ENCODE measurements around the gene WWP2. TPM values are rescaled to one million over a fixed set of nuclear protein-coding genes. Genes with fewer than 3 reads are reported as not detected.

WWP2 gene
- total RNA-seq, 1 experiment from 2014 or later = 40.2 TPM

GRCh38 chr16:69812688-69813014 lies 50.5 kb downstream of the WWP2 start:
- Histone ChIP-seq H2BK12ac (ENCODE audit: insufficient read length, low read depth, low read length) (no peak overlapping the region), H3K14ac (ENCODE audit: insufficient read depth, low read length) (no peak overlapping the region), H3K79me1 (ENCODE audit: insufficient read depth, low read depth, low read length, poor library complexity, severe bottlenecking) (no peaks in the 10 kb centered on the region), H2BK120ac (ENCODE audit: low read depth, low read length, poor library complexity, severe bottlenecking) (no peak overlapping the region), H2BK5ac (ENCODE audit: insufficient read length, low read length) (no peak overlapping the region), H3K56ac (ENCODE audit: insufficient read length, low read depth, low read length) (no peak overlapping the region), H3K23ac (ENCODE audit: insufficient read length, low read depth, low read length) (no peak overlapping the region), H3K23me2 (ENCODE audit: insufficient read length, low read depth, low read length, poor library complexity, severe bottlenecking) (no peaks in the 10 kb centered on the region), H4K5ac (ENCODE audit: insufficient read length, low read depth, low read length) (no peak overlapping the region), H3K9ac (ENCODE audit: extremely low read depth, insufficient read length, low read length) (no peak overlapping the region), H3T11ph (ENCODE audit: low read length) (no peak overlapping the region), H2AFZ (ENCODE audit: low read length) (no peak overlapping the region), H4K20me1 (ENCODE audit: control insufficient read depth, insufficient read depth, insufficient read length) (no peaks in the 10 kb centered on the region), H3K18ac (ENCODE audit: insufficient read length, low read depth, low read length) (no peak overlapping the region), H2AK5ac (ENCODE audit: insufficient read length, low read length) (no peak overlapping the region), H3K27me3 (ENCODE audit: insufficient read depth, low read length) (no peaks in the 10 kb centered on the region), H2BK15ac (ENCODE audit: low read depth, low read length) (no peak overlapping the region), H4K91ac (ENCODE audit: insufficient read length, low read depth, low read length) (no peak overlapping the region), H3K4me2 (ENCODE audit: insufficient read depth, insufficient read length, low read length) (no peak overlapping the region), H3K27ac (ENCODE audit: insufficient read length, low read depth, low read length) (no peak overlapping the region), H3K79me2 (ENCODE audit: insufficient read depth, low read length) (no peaks in the 10 kb centered on the region), H4K8ac (replicated peaks; ENCODE audit: insufficient read length, low read depth, low read length) (no peak overlapping the region), H3K4me1 (ENCODE audit: insufficient read depth, low read length) (no peaks in the 10 kb centered on the region), H2BK20ac (ENCODE audit: low read depth, low read length, poor library complexity, severe bottlenecking) (no peak overlapping the region), H3K9me3 (ENCODE audit: control insufficient read depth, low read depth, low read length) (no peaks in the 10 kb centered on the region), H3K4ac (ENCODE audit: low read depth, low read length) (no peak overlapping the region)
- Mint-ChIP-seq H3K36me3 (ENCODE audit: insufficient read depth in 1 of 3, low read depth in 3 of 3) (peaks cover 5 to 21% (median 11%) of the 10 kb centered on the region in 3 experiments; a peak in 6 of 7 replicates), H3K27me3 (ENCODE audit: low read depth) (no peaks in the 10 kb centered on the region), H3K27ac (no peak overlapping the region), H3K4me3 (no peak overlapping the region), H3K4me1 (no peaks in the 10 kb centered on the region), H3K9me3 (no peaks in the 10 kb centered on the region; a peak in 1 of 5 replicates)
- WGBS (ENCODE audit: extremely low coverage, insufficient read length, low lambda C conversion rate) = no CpG with 5 or more reads among the region's 2 CpGs
- no peak for DNase-seq
- TF ChIP-seq CTCF (conservative IDR thresholded peaks at IDR 0.05) = no peak

All from H9 (cell line).